Hepatocyte (in vitro differentiated cells): ENCODE measurements around the gene SNCAIP.

Source experiments
- CTCF ChIP-seq: fragments of 200-600 bp; sonication (generic); IDR thresholded peaks from 2 replicates; pipeline ENCODE4 v1.5.1; 2016; ENCODE audit warnings: antibody characterized with exemption, mild to moderate bottlenecking; ENCODE audit not compliant: poor library complexity
- EZH2 ChIP-seq: fragments of 200-600 bp; sonication (generic); IDR thresholded peaks from 2 replicates; pipeline ENCODE4 v1.6.1; 2016; ENCODE audit warnings: antibody characterized with exemption, mild to moderate bottlenecking, borderline replicate concordance

GRCh38 chr5:122311961-122312590 is at the start of gene SNCAIP:
- no peak for TF ChIP-seq EZH2
- TF ChIP-seq CTCF, result no peak
